Keratinocyte (primary cell): ENCODE results near the gene TARDBP.

Experiments used
- EZH2 ChIP-seq: IDR thresholded peaks from one replicate; pipeline ENCODE4 v1.6.1; 2012; ENCODE audit warnings: inconsistent platforms, mild to moderate bottlenecking, low read length, moderate library complexity
- TF ChIP-seq, protein P1 (sequence below), 3 experiments: IDR thresholded peaks in 1 of 3; conservative IDR thresholded peaks in 1 of 3; optimal IDR thresholded peaks in 1 of 3; 2 replicates in 2 of 3; 3 replicates in 1 of 3; pipeline versions ENCODE3 to v1.5.1; 2011; ENCODE audit warnings: low read length in 3 of 3, mild to moderate bottlenecking in 3 of 3, moderate library complexity in 2 of 3, control low read depth in 1 of 3, inconsistent platforms in 1 of 3; ENCODE audit not compliant: insufficient read depth in 2 of 3; ENCODE audit errors: extremely low read depth in 1 of 3

DNA sequence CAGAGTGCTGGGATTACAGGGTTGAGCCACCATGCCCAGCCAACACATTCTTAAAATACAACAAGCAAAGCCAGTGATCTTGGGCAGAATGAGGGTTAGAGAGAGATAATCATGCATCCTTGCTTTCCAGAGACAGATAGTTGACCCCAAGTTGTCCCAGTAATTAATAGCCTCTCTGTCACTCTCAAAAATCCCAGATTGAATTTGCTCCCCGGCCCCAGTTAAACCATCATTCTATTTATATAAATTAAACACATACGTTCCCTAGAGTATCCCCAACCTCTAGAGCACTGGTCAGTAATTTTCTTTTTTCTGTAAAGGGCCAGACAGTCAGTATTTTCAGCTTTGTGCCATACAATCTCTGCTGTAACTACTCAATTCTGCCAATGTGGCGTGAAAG lies 16.4 kb upstream of the TARDBP start:
- TF ChIP-seq, protein P1, sequence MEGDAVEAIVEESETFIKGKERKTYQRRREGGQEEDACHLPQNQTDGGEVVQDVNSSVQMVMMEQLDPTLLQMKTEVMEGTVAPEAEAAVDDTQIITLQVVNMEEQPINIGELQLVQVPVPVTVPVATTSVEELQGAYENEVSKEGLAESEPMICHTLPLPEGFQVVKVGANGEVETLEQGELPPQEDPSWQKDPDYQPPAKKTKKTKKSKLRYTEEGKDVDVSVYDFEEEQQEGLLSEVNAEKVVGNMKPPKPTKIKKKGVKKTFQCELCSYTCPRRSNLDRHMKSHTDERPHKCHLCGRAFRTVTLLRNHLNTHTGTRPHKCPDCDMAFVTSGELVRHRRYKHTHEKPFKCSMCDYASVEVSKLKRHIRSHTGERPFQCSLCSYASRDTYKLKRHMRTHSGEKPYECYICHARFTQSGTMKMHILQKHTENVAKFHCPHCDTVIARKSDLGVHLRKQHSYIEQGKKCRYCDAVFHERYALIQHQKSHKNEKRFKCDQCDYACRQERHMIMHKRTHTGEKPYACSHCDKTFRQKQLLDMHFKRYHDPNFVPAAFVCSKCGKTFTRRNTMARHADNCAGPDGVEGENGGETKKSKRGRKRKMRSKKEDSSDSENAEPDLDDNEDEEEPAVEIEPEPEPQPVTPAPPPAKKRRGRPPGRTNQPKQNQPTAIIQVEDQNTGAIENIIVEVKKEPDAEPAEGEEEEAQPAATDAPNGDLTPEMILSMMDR (optimal IDR thresholded peaks at IDR 0.05 in 1 of 3, IDR thresholded peaks at IDR 0.05 in 1 of 3, conservative IDR thresholded peaks at IDR 0.05 in 1 of 3; ENCODE audit: extremely low read depth in 1 of 3, insufficient read depth in 2 of 3, low read length in 3 of 3), result no peak
- TF ChIP-seq EZH2, result no peak
